GM23248 (cell line): Measurements from ENCODE around the gene DICER1. TPM values are rescaled to one million over a fixed set of nuclear protein-coding genes. Genes with fewer than 3 reads are reported as not detected.

ENCODE experiments used
- DNase-seq: peaks from one replicate; pipeline ENCODE4 v3.0.0-alpha.2; 2015
- H2AFZ ChIP-seq: fragments of 200-600 bp; sonication (generic); 2 replicates; pipeline ENCODE4 v1.6.1; 2016; ENCODE audit warnings: antibody characterized with exemption
- H3F3A ChIP-seq: fragments of 200-600 bp; sonication (generic); 2 replicates; pipeline ENCODE4 v1.6.1; 2016; ENCODE audit warnings: mild to moderate bottlenecking, antibody characterized with exemption, mixed run types; ENCODE audit not compliant: insufficient read depth
- H3K27ac ChIP-seq: fragments of 200-600 bp; sonication (generic); 2 replicates; pipeline ENCODE4 v1.5.1; 2016; ENCODE audit warnings: mild to moderate bottlenecking
- H3K27me3 ChIP-seq: fragments of 200-600 bp; sonication (generic); replicated peaks from 2 replicates; pipeline ENCODE4 v1.6.1; 2016; ENCODE audit warnings: mild to moderate bottlenecking; ENCODE audit not compliant: insufficient read depth
- H3K36me3 ChIP-seq: fragments of 200-600 bp; sonication (generic); 2 replicates; pipeline ENCODE4 v1.6.1; 2016; ENCODE audit warnings: low read depth, mild to moderate bottlenecking
- H3K4me1 ChIP-seq: fragments of 200-600 bp; sonication (generic); 2 replicates; pipeline ENCODE4 v1.6.1; 2016; ENCODE audit warnings: mild to moderate bottlenecking; ENCODE audit not compliant: insufficient read depth
- H3K4me2 ChIP-seq: fragments of 200-600 bp; sonication (generic); one replicate; pipeline ENCODE4 v1.6.1; 2016; ENCODE audit warnings: mild to moderate bottlenecking; ENCODE audit not compliant: unreplicated experiment
- H3K4me3 ChIP-seq: fragments of 200-600 bp; sonication (generic); 2 replicates; pipeline ENCODE4 v1.5.1; 2016; ENCODE audit warnings: mild to moderate bottlenecking
- H3K79me2 ChIP-seq: fragments of 200-600 bp; sonication (generic); 2 replicates; pipeline ENCODE4 v1.6.1; 2016; ENCODE audit warnings: mild to moderate bottlenecking; ENCODE audit not compliant: insufficient read depth
- H3K9ac ChIP-seq: fragments of 200-600 bp; sonication (generic); 2 replicates; pipeline ENCODE4 v1.6.1; 2016; ENCODE audit warnings: mild to moderate bottlenecking
- H3K9me2 ChIP-seq: fragments of 200-600 bp; sonication (generic); 2 replicates; pipeline ENCODE4 v1.6.1; 2016; ENCODE audit warnings: mixed run types, mild to moderate bottlenecking, moderate library complexity; ENCODE audit not compliant: insufficient read depth
- H3K9me3 ChIP-seq: fragments of 200-600 bp; sonication (generic); one replicate; pipeline ENCODE4 v1.6.1; 2017; ENCODE audit warnings: low read depth
- H4K20me1 ChIP-seq: fragments of 200-600 bp; sonication (generic); 2 replicates; pipeline ENCODE4 v1.6.0; 2016; ENCODE audit not compliant: insufficient read depth
- EZH2 ChIP-seq: fragments of 200-600 bp; sonication (generic); IDR thresholded peaks from 2 replicates; pipeline ENCODE4 v1.6.1; 2018; ENCODE audit warnings: antibody characterized with exemption, mild to moderate bottlenecking; ENCODE audit not compliant: insufficient read depth, poor library complexity, severe bottlenecking
- EZH2phosphoT487 ChIP-seq: fragments of 200-600 bp; sonication (generic); IDR thresholded peaks from 2 replicates; pipeline ENCODE4 v1.6.1; 2018; ENCODE audit warnings: antibody characterized with exemption, moderate library complexity, mild to moderate bottlenecking, low read depth; ENCODE audit not compliant: insufficient read depth
- WGBS, 2 experiments: methylation state at CpG; one replicate each; pipeline ENCODE4 v1.1.6; 2015 to 2017; ENCODE audit warnings: low lambda C conversion rate in 2 of 2, low coverage in 1 of 2; ENCODE audit errors: missing lambda C conversion rate in 2 of 2; 5-methylcytosine and 5-hydroxymethylcytosine counted together
- in situ Hi-C: fragments of 300-500 bp; cut with MboI; formaldehyde crosslinking; loops from 2 replicates; pipeline ENCODE4 v1.15.0; 2020
- polyA plus RNA-seq: library from polyadenylated mRNA; unstranded; fragments of >200 nt; fragmentation: Nextera tagmentation; extraction: Ambion mirVana; gene quantifications from 2 replicates; pipeline ENCODE4 v1.2.1, GENCODE V29; 2016
- total RNA-seq: library from RNA; depleted of rRNA; stranded (reverse); fragments of >200 nt; shearing (Covaris generic); gene quantifications from 2 replicates; pipeline ENCODE4 v1.2.3, GENCODE V29; 2014

DICER1 gene
- total and polyA plus RNA-seq, 2 experiments from 2014 or later, result 9.8 to 27.6 TPM

DNA sequence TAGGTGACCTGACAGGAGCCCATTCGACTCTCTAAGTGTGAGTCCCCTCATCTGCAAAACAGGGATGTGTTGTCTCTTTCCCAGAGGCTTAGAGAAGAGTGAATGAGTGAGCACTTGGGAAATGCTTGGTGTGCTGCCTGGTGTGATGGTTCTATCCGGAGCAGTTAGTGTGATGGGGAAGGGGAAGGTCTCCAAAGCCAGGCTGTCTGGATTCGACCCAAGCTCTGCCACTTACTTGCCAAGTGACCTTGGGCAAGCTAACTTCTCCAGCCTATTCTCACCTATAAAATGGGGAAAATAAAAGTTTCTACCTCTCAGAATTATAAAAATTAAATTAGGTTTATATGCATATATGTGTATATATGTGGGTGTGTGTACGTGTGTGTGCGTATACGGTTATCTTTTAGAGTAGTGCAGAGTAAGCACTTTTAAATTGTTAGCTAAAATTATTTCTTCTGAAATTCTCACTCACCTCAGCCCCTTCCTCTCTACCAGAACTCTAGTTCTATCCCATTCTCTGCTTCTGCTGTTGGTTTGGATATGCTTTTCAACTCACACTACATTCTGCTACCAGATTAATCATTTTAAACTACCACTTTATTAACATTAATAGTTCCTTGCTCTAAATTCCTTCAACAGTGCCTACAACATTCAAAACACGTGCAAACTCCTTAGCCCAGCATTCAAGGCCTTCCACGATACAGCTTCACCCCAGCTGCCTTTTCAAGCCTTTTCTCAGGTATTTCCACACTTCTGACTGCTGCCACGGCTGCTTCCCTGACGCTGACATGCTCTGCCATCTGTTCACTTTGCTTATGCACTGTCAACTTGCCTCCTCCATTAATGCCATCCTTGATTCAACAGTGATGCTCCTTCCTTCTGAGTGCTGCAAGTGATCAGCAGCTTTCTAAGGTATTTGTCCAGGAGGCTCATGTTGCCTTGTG, 55.3 kb downstream of the DICER1 start:
- in situ Hi-C loops, result no loop called here
- TF ChIP-seq EZH2, result no peak
- TF ChIP-seq EZH2phosphoT487, result no peak
- Histone ChIP-seq H3K4me2 (no peak overlapping the region), H4K20me1 (no peaks in the 10 kb centered on the region), H3K79me2 (peaks cover 38% of the 10 kb centered on the region), H3K27ac (no peak overlapping the region), H3K4me3 (no peak overlapping the region), H2AFZ (no peak overlapping the region), H3K27me3 (no peaks in the 10 kb centered on the region), H3K9ac (no peak overlapping the region), H3F3A (no peaks in the 10 kb centered on the region), H3K4me1 (peaks cover 31% of the 10 kb centered on the region), H3K36me3 (peaks cover 34% of the 10 kb centered on the region), H3K9me3 (no peaks in the 10 kb centered on the region), H3K9me2 (no peaks in the 10 kb centered on the region)
- WGBS, 2 experiments, result 86% methylated on average over 10 of the region's 10 CpGs
- DNase-seq, result no peak

DNA sequence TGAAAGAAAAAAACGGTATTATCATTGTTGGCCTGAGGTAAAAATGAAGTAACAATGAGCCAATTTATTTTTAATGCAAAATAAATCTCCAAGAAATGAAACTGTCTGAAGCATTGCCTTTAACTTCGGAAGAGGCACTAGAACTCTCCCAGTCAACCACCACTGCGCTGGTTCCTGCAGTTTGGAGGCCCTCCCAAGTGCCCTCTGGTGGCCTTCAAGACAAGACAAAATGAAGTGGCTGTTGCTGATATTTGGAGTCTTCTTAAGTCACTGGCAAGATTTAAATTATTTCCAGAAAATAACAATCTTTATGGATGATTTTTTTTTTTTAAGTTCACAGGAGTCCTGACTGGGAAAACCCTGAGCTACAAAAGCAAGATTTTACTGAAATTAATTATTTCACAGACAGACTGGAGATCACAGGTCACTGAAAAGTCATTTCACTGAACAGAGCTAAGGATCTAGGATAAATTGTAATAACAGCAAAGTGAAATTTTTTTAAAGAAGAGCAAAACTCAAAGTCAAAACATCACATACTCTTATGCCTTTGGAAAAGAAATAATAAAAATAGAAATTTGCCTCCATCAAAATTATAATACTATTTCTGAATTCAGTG, 58.2 kb downstream of the DICER1 start:
- 4 to 13% methylated on average over 3 of the region's 3 CpGs for WGBS, 2 experiments
- peaks cover 36% of the 10 kb centered on the region for H3K4me1 ChIP-seq
- DNase-seq, result peak; percentile 88
- H3K4me2 ChIP-seq, result no peak overlapping the region
- H3K27me3 ChIP-seq, result no peaks in the 10 kb centered on the region
- H3K9me3 ChIP-seq, result no peaks in the 10 kb centered on the region
- no peak overlapping the region for H3K9ac ChIP-seq
- no peak overlapping the region for H2AFZ ChIP-seq
- TF ChIP-seq EZH2phosphoT487 (no peak), EZH2 (no peak)
- H3K4me3 ChIP-seq, result no peak overlapping the region
- in situ Hi-C loops, result loop anchor here (10.0 kb wide), 1 partner anchor 404 kb away; no protein-coding TSS in a partner anchor
- H4K20me1 ChIP-seq, result no peaks in the 10 kb centered on the region
- H3K36me3 ChIP-seq, result peaks cover 15% of the 10 kb centered on the region
- no peak overlapping the region for H3K27ac ChIP-seq
- no peaks in the 10 kb centered on the region for H3F3A ChIP-seq
- H3K79me2 ChIP-seq, result peaks cover 62% of the 10 kb centered on the region
- no peaks in the 10 kb centered on the region for H3K9me2 ChIP-seq

DNA sequence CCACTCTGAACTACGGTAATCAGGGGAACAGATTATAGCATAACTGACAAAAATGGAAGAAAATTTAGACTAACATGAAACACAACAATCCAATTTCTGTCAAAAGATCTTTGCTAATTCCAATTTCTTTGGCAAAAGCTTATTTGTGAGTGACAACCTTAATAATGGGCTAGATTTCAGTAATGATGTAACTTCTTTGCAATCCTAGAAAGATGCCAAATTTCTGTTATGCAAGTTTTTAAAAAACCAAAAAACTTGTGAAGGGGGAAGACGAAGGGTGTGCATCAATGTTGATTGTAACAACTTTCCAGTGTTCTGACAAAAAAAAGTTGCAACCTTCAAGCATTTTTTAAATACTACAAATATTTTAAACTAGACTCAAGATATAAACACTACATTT, 59.9 kb downstream of the DICER1 start:
- Histone ChIP-seq H4K20me1 (no peaks in the 10 kb centered on the region), H3K27ac (no peak overlapping the region), H3K9me3 (no peaks in the 10 kb centered on the region), H3K4me2 (no peak overlapping the region), H3K36me3 (peaks cover 10% of the 10 kb centered on the region), H3K9ac (no peak overlapping the region), H3K4me3 (no peak overlapping the region), H3F3A (no peaks in the 10 kb centered on the region), H3K9me2 (no peaks in the 10 kb centered on the region), H2AFZ (no peak overlapping the region), H3K27me3 (no peaks in the 10 kb centered on the region), H3K4me1 (peaks cover 36% of the 10 kb centered on the region), H3K79me2 (peaks cover 69% of the 10 kb centered on the region)
- TF ChIP-seq EZH2 (no peak), EZH2phosphoT487 (no peak)
- WGBS, 2 experiments, result 43 to 52% methylated on average over 2 of the region's 2 CpGs
- in situ Hi-C loops, result loop anchor here (10.0 kb wide), 1 partner anchor 403 kb away; no protein-coding TSS in a partner anchor
- peak; percentile 37 for DNase-seq

DNA sequence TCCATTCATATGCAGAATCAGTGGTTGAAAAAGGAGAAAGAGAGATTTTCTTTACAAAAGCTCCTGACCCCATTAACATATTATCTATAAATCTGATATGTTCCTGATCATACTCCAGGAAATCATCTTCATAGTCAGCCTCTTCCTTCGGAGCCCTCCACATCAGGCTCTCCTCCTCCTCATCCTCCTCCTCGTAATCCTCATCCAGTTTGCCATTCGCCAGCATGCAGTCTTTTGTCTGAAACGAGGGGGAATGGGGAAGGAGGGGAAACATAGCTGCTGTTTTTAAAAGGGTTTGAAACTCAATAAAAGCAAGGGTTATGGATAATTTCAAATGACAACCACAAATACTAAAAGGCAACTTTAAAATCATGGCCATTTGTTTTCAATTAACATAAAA, 60.9 kb downstream of the DICER1 start:
- no peaks in the 10 kb centered on the region for H4K20me1 ChIP-seq
- no peak overlapping the region for H3K4me3 ChIP-seq
- no peak overlapping the region for H3K9ac ChIP-seq
- no peak overlapping the region for H3K27ac ChIP-seq
- H3F3A ChIP-seq, result no peaks in the 10 kb centered on the region
- no peak overlapping the region for H2AFZ ChIP-seq
- H3K27me3 ChIP-seq, result no peaks in the 10 kb centered on the region
- H3K36me3 ChIP-seq, result peaks cover 13% of the 10 kb centered on the region
- whole genome bisulfite sequencing, 2 experiments, result 71 to 73% methylated on average over 4 of the region's 4 CpGs
- TF ChIP-seq EZH2phosphoT487 (no peak), EZH2 (no peak)
- no peaks in the 10 kb centered on the region for H3K9me3 ChIP-seq
- H3K79me2 ChIP-seq, result peaks cover 66% of the 10 kb centered on the region
- no peak for DNase-seq
- in situ Hi-C loops, result loop anchor here (10.0 kb wide), 1 partner anchor 402 kb away; no protein-coding TSS in a partner anchor
- peaks cover 36% of the 10 kb centered on the region for H3K4me1 ChIP-seq
- H3K9me2 ChIP-seq, result no peaks in the 10 kb centered on the region
- no peak overlapping the region for H3K4me2 ChIP-seq
